ENCODE results near the gene BASP1.
"Not testable (repeated sequence)": the region's sequence is repeated elsewhere in the genome, so short reads cannot be mapped to it uniquely, and the experiment has no call there.

Gene BASP1

DNA sequence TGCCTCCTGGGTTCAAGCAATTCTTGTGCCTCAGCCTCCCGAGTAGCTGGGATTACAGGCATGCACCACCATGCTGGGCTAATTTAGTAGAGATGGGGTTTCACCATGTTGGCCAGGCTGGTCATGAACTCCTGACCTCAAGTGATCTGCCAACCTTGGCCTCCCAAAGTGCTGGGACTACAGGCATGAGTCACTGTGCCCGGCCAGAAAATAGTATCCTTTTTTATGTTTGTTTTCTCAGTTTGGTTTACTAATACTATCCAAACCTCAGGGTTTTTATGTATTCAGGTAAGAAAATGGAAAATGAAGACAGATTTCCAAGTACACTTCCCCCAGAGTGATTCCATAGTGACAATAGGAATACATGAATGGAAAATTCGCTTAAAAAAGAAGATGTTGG lies 101.7 kb downstream of the BASP1 start:
- not testable (repeated sequence) for DNase-seq (ENCODE audit: low spot score)

DNA sequence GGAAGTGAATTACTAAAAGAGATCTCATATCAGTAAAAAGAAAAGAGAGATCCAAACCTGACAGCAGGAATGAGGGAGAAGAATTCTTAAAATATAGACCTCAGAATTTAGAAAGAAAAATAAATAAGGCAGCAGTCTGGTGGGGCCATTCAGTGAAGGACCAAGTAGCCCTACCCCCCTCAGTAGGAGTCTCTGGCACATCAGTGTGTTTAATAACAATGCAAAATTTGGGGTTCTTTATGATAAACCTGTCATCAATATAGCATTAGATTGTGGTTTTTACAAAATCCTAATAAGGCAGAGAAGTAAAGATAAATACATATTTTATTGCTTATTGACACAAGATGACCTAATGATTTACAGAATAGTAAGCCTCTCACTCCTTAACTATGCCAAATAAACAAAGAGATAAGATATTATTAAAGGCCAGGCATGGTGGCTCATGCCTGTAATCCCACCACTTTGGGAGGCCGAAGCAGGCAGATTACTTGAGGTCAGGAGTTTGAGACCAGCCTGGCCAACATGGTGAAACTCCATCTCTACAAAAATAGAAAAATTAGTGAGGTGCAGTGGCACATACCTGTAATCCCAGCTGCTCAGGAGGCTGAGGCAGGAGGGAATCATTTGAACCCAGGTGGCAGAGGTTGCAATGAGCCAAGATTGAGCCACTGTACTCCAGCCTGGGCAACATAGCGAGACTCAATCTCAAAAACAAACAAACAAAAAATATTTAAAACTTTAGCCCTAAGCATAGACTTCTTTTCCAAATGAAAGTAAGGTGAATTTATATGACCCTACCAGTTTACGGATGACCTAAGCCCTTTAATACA lies 108.6 kb downstream of the BASP1 start:
- no peak for DNase-seq (ENCODE audit: low spot score)
